AG04450 (cell line): ENCODE data around the gene ING5. TPM values are rescaled to one million over a fixed set of nuclear protein-coding genes. Genes with fewer than 3 reads are reported as not detected.

Experiments used
- CTCF ChIA-PET: fragments of 300-600, 350-600 bp; formaldehyde crosslinking; extraction: SDS; loops from one replicate; lab custom pipeline; 2022; ENCODE audit warnings: antibody characterized with exemption, inconsistent platforms; lab: Charles Lee
- POLR2A ChIA-PET: fragments of 350-600 bp; formaldehyde crosslinking; extraction: SDS; loops from one replicate; lab custom pipeline; 2021; ENCODE audit warnings: antibody characterized with exemption, inconsistent platforms; lab: Yijun Ruan, JAX
- DNase-seq: peaks from one replicate; pipeline ENCODE4 v3.0.0-alpha.2; 2011; ENCODE audit warnings: low read depth, low spot score
- H3K27ac ChIP-seq: one replicate; pipeline ENCODE4 v1.5.1; 2012; ENCODE audit warnings: low read depth, low read length, control low read depth
- H3K27me3 ChIP-seq: one replicate; pipeline ENCODE4 v1.6.0; 2012; ENCODE audit warnings: low read length; ENCODE audit not compliant: control insufficient read depth, insufficient read depth
- H3K4me3 ChIP-seq: 2 replicates; pipeline ENCODE4 v1.5.1; 2011; ENCODE audit warnings: mild to moderate bottlenecking, low read depth, low read length, control low read depth
- H3K9me3 ChIP-seq: 2 replicates; pipeline ENCODE4 v1.5.1; 2012; ENCODE audit warnings: low read length; ENCODE audit not compliant: control insufficient read depth, insufficient read depth
- polyA plus RNA-seq: library from polyadenylated mRNA; depleted of rRNA; stranded (reverse); fragments of >200 nt; gene quantifications from 2 replicates; pipeline ENCODE4 v1.2.3, GENCODE V29; 2011
- TF ChIP-seq, protein P1 (sequence below): IDR thresholded peaks from 2 replicates; pipeline ENCODE4 v1.5.1; 2011; ENCODE audit warnings: low read depth, low read length, control low read depth, inconsistent platforms

The ING5 gene
- polyA plus RNA-seq, 1 experiment, result 23.9 TPM

DNA sequence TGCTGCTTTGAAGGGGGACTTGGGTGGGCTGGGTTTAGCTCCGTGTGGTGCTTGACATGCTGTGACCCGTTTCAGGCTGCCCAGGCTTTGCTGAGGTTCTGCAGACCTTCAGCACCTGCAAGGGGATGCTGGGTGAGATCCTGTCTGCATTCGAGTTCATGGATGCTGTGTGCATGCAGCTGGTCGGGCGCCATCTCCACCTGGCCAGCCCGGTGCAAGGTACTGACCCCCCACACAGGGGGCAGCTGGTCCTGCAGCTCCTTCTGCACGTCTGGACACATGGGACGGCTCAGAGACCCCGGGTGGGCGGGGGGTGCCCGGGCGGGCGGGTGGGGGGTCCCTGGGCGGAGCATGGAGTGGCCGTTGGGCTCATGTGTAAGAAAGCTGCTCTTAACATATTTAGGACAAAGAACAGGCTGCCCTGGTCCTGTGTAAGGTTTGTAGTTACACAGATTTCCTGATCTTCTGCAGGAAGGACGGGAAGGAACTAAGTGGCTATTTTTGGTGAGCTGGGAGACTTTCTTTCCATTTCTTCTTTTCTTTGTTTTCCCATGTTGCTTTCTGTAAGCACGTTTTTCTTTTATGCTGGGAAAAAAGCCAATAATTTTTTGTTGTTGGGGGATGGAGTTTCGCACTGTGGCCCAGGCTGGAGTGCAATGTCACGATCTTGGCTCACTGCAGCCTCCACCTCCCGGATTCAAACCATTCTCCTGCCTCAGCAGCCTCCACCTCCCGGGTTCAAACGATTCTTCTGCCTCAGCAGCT is 48.4 kb downstream of the ING5 start:
- no peak overlapping the region for H3K4me3 ChIP-seq
- POLR2A ChIA-PET, result no interaction called here
- TF ChIP-seq, protein P1, sequence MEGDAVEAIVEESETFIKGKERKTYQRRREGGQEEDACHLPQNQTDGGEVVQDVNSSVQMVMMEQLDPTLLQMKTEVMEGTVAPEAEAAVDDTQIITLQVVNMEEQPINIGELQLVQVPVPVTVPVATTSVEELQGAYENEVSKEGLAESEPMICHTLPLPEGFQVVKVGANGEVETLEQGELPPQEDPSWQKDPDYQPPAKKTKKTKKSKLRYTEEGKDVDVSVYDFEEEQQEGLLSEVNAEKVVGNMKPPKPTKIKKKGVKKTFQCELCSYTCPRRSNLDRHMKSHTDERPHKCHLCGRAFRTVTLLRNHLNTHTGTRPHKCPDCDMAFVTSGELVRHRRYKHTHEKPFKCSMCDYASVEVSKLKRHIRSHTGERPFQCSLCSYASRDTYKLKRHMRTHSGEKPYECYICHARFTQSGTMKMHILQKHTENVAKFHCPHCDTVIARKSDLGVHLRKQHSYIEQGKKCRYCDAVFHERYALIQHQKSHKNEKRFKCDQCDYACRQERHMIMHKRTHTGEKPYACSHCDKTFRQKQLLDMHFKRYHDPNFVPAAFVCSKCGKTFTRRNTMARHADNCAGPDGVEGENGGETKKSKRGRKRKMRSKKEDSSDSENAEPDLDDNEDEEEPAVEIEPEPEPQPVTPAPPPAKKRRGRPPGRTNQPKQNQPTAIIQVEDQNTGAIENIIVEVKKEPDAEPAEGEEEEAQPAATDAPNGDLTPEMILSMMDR, result no peak
- no peaks in the 10 kb centered on the region for H3K27me3 ChIP-seq
- no peak for DNase-seq
- H3K27ac ChIP-seq, result no peak overlapping the region
- CTCF ChIA-PET, result interaction anchor here (1.0 kb wide), 1 partner anchor 12 kb away, joined by 4 read pairs; no protein-coding TSS in a partner anchor
- H3K9me3 ChIP-seq, result peaks cover 5% of the 10 kb centered on the region

DNA sequence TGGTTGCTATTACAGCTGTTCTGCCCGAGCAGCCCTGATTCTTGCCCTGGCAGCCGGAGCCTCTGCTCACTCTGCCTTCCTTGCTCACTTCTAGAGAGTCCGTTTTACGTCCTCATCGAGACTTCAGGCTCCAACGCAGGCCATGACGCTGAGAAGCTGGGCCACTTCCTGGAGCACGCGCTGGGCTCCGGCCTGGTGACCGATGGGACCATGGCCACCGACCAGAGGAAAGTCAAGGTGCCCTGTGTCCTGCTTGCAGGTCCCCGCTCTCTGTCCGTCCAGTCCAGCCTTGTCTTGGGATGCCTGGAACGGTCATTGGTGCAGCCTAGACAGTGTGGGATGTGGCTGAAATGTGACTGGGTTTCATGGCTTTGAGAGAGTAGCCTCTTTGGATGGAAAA is 49.3 kb downstream of the ING5 start:
- H3K27ac ChIP-seq, result no peak overlapping the region
- no peaks in the 10 kb centered on the region; the same call in none of the 2 replicates for H3K9me3 ChIP-seq
- ChIA-PET POLR2A (no interaction called here), CTCF (no interaction called here)
- TF ChIP-seq, protein P1, result no peak
- H3K4me3 ChIP-seq, result no peak overlapping the region
- no peaks in the 10 kb centered on the region for H3K27me3 ChIP-seq
- DNase-seq, result no peak

DNA sequence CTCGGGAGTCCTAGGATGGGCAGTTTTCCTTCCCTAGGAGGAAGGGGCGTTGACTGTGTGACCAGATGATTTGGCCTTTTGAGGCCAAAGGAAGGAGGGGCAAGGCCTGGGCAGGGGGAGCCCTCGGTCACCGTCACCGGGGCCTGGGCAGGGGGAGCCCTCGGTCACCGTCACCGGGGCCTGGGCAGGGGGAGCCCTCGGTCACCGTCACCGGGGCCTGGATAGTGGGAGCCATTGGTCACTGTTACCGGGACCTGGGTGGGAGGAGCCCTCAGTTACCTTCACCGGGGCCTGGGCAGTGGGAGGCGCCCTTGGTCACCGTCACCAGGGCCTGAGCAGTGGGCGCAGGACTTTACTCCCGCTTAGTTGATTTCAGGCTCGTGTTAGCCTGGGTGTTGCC is 49.9 kb downstream of the ING5 start:
- no peak for DNase-seq
- CTCF ChIA-PET, result no interaction called here
- TF ChIP-seq, protein P1, result no peak
- no peak overlapping the region for H3K4me3 ChIP-seq
- POLR2A ChIA-PET, result no interaction called here
- no peak overlapping the region for H3K27ac ChIP-seq
- no peaks in the 10 kb centered on the region for H3K27me3 ChIP-seq
- H3K9me3 ChIP-seq, result no peaks in the 10 kb centered on the region; the same call in none of the 2 replicates

DNA sequence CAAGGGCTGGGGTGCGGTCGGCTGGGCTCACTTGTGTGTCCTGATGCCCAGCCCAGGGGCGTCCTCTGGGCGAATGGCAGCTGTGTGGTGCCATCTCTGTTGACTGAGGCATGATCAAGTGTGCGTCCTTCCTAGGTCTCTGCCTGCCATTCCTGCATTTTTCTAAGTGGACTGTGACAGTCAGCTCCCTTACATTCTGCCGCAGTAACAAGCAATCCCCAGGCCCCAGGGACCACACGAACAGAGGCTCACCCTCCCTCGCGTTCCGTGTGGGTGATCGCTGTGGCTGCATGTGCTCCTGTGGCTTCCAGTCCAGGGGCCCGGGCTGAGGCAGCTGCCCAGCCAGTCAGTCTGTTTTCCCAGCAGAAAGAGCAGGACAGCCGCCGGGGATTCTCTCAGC is 50.4 kb downstream of the ING5 start:
- Histone ChIP-seq H3K27me3 (no peaks in the 10 kb centered on the region), H3K27ac (no peak overlapping the region), H3K4me3 (no peak overlapping the region), H3K9me3 (no peaks in the 10 kb centered on the region; the same call in 1 of the 2 replicates)
- no peak for DNase-seq
- ChIA-PET POLR2A (no interaction called here), CTCF (no interaction called here)
- TF ChIP-seq, protein P1, result no peak

DNA sequence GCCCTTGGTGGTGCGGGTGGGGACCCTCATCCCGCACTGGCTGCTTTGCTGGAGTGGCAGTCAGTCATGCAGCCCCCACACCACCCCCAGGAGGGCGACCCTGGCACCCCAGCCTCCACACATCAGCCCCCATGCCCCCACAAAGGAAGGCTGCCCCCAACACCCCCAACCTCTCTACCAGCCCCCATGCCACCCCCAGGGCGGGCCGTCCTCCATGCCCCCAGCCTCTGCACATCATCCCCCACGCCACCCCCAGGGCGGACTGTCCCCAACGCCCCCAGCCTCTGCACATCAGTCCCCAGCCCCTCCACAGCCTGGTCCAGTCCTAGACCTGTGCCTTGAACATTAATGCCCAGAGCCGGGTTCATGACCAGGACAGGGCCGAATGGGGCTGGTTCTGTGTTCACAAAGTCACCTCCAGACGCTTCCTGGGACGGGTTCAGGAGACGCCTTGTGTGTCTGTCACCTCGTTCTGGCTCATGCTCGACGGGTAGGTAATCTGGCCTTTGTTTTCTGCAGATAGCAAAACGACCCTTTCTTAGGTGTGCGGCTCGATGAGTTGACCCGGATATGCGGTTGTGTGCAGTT is 50.9 kb downstream of the ING5 start:
- Histone ChIP-seq H3K9me3 (no peaks in the 10 kb centered on the region; the same call in 1 of the 2 replicates), H3K27me3 (no peaks in the 10 kb centered on the region), H3K4me3 (no peak overlapping the region), H3K27ac (no peak overlapping the region)
- TF ChIP-seq, protein P1, result no peak
- ChIA-PET CTCF (no interaction called here), POLR2A (no interaction called here)
- DNase-seq, result no peak
